Gastrocnemius medialis (tissue), 4 donors: Measurements from ENCODE around the gene C1orf116.

Experiments used
- POLR2A ChIP-seq, 2 donors: fragments of 450-650 bp; IDR thresholded peaks; one replicate each; pipeline ENCODE4 v1.6.1; 2017; ENCODE audit warnings: antibody characterized with exemption in 2 of 2, mild to moderate bottlenecking in 2 of 2, moderate library complexity in 2 of 2
- TF ChIP-seq, protein P1 (sequence below), 5 experiments: fragments of 450-650 bp in 3 of 5; fragments of 200-600 bp in 2 of 5; sonication (generic) in 2 of 5; IDR thresholded peaks in 4 of 5; conservative IDR thresholded peaks in 1 of 5; 1 replicate in 4 of 5; 2 replicates in 1 of 5; pipeline ENCODE4 v1.5.1; 2016 to 2019; ENCODE audit warnings: antibody characterized with exemption in 5 of 5, mild to moderate bottlenecking in 3 of 5, moderate library complexity in 3 of 5

DNA sequence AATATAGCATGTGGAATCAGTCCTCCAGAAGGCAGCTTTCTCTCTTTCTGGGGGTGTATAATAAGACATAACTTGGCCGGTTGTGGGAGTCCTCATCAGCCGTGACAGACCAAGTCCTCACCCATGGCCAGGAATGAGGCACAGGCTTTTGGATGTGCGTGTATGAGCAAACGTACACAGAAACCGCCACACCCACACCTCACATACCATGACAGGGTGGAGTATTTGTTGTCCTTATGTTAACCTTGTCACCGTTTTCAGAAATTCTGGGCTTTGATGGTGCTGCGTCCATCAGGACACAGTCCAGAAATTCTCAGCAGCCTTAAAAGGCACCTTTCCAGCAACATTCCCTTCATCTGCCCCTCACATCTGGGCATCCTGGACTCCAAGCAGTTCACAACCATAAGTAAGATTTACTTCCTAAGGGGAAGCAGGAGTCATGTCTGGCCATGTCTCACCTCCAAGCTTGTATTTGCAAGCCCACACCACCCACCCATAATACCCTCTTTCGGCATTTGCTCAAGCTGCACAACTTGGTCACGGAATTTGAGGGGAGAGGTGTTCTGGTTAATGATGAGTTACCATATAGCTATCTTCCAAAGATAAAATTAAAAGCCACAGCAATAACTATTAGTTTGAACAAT, 12.4 kb downstream of the C1orf116 start:
- TF ChIP-seq POLR2A (IDR thresholded peaks at IDR 0.05), result no peak
- TF ChIP-seq, protein P1, sequence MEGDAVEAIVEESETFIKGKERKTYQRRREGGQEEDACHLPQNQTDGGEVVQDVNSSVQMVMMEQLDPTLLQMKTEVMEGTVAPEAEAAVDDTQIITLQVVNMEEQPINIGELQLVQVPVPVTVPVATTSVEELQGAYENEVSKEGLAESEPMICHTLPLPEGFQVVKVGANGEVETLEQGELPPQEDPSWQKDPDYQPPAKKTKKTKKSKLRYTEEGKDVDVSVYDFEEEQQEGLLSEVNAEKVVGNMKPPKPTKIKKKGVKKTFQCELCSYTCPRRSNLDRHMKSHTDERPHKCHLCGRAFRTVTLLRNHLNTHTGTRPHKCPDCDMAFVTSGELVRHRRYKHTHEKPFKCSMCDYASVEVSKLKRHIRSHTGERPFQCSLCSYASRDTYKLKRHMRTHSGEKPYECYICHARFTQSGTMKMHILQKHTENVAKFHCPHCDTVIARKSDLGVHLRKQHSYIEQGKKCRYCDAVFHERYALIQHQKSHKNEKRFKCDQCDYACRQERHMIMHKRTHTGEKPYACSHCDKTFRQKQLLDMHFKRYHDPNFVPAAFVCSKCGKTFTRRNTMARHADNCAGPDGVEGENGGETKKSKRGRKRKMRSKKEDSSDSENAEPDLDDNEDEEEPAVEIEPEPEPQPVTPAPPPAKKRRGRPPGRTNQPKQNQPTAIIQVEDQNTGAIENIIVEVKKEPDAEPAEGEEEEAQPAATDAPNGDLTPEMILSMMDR (IDR thresholded peaks at IDR 0.05 in 4 of 5, conservative IDR thresholded peaks at IDR 0.05 in 1 of 5), result no peak
